ENCODE data around the gene CFAP57. TPM values are rescaled to one million over a fixed set of nuclear protein-coding genes. Genes with fewer than 3 reads are reported as not detected.
A peak's percentile ranks its signal among the peaks of the same experiment; 100 is the strongest.

CFAP57 gene
- total and polyA plus RNA-seq, 2 donors from 2014 or later: 0.34 to 2.3 TPM

DNA sequence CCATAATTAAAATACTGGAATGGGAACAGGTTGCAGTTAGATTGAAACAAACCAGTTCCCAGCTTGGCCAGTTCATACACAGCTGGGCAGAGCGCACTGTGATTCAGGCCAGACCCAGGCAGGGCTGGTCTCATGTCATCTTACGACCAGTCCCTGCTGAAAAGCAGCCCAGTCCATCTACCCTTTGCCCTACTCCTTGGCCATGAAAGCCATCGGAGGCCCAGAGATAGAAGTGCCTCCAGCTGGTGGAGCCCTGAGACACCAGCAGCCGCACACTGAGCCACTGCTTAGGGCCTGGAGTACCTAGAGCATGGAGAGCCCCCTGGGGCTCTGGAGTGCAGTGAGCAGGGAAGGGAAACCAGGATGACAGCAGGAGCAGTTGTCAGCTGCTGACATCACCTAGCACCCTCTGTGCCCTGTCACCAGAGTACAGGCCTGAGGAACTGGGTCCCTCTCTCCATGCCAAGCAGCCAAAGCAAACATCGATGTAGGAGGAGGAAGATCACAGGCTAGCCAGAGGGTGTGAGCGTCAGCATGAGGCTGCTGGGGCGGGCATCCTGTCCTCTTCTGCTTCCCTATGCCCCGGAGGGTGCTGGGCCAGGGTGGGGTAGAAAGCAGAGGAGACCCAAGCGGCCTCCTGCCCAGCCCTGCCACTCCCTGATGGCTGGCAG, 63.5 kb downstream of the CFAP57 start:
- Histone ChIP-seq H3K4me1 (ENCODE audit: control insufficient read depth in 2 of 3, insufficient read depth in 2 of 3, low read depth in 1 of 3, low read length in 3 of 3) (peaks cover 0 to 23% (median 17%) of the 10 kb centered on the region in 3 donors), H3K4me3 (ENCODE audit: low read length in 3 of 3) (no peak overlapping the region), H3K27me3 (ENCODE audit: control insufficient read depth, insufficient read depth, low read length) (no peaks in the 10 kb centered on the region), H3K27ac (ENCODE audit: low read depth in 2 of 2, low read length in 2 of 2) (no peak overlapping the region), H3K36me3 (ENCODE audit: control insufficient read depth in 2 of 3, insufficient read depth in 3 of 3, low read length in 3 of 3) (no peaks in the 10 kb centered on the region), H3K9ac (ENCODE audit: low read length in 3 of 3) (no peak overlapping the region), H3K9me3 (ENCODE audit: control insufficient read depth in 2 of 3, insufficient read depth in 1 of 3, low read length in 3 of 3) (no peaks in the 10 kb centered on the region)
- TF ChIP-seq, protein P1, sequence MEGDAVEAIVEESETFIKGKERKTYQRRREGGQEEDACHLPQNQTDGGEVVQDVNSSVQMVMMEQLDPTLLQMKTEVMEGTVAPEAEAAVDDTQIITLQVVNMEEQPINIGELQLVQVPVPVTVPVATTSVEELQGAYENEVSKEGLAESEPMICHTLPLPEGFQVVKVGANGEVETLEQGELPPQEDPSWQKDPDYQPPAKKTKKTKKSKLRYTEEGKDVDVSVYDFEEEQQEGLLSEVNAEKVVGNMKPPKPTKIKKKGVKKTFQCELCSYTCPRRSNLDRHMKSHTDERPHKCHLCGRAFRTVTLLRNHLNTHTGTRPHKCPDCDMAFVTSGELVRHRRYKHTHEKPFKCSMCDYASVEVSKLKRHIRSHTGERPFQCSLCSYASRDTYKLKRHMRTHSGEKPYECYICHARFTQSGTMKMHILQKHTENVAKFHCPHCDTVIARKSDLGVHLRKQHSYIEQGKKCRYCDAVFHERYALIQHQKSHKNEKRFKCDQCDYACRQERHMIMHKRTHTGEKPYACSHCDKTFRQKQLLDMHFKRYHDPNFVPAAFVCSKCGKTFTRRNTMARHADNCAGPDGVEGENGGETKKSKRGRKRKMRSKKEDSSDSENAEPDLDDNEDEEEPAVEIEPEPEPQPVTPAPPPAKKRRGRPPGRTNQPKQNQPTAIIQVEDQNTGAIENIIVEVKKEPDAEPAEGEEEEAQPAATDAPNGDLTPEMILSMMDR (IDR thresholded peaks at IDR 0.05; ENCODE audit: borderline replicate concordance, extremely low read depth, insufficient read depth): no peak
- DNase-seq (no peak), FAIRE-seq (no peak)
- intact Hi-C loops (cut with DNase I): no loop called here

DNA sequence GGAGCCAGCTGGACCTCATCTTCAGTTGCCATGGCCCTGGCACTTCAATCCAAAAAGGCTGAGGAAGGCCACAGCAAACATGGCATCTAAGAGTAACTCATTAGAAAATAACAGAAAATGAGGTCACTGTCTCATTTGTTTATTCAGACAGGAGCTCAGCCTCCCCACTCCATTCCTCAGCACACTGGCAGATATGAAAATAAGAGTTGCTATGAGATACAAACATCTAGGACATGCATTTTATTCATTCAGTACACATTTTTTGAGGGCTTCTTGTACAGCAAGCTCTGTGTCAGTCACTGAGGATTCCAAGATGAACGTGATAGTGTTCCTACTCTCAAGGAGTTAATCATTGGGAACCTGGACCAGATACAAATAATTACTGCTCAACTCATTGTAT, 65.0 kb downstream of the CFAP57 start:
- Histone ChIP-seq H3K9me3 (ENCODE audit: control insufficient read depth in 2 of 3, insufficient read depth in 1 of 3, low read length in 3 of 3) (no peaks in the 10 kb centered on the region), H3K4me1 (ENCODE audit: control insufficient read depth in 2 of 3, insufficient read depth in 2 of 3, low read depth in 1 of 3, low read length in 3 of 3) (peaks cover 0 to 27% (median 23%) of the 10 kb centered on the region in 3 donors), H3K27ac (ENCODE audit: low read depth in 2 of 2, low read length in 2 of 2) (no peak overlapping the region), H3K4me3 (ENCODE audit: low read length in 3 of 3) (no peak overlapping the region), H3K9ac (ENCODE audit: low read length in 3 of 3) (no peak overlapping the region), H3K27me3 (ENCODE audit: control insufficient read depth, insufficient read depth, low read length) (no peaks in the 10 kb centered on the region), H3K36me3 (ENCODE audit: control insufficient read depth in 2 of 3, insufficient read depth in 3 of 3, low read length in 3 of 3) (no peaks in the 10 kb centered on the region)
- intact Hi-C loops (cut with DNase I): no loop called here
- FAIRE-seq (no peak), DNase-seq (no peak)
- TF ChIP-seq, protein P1 (IDR thresholded peaks at IDR 0.05; ENCODE audit: borderline replicate concordance, extremely low read depth, insufficient read depth): no peak

DNA sequence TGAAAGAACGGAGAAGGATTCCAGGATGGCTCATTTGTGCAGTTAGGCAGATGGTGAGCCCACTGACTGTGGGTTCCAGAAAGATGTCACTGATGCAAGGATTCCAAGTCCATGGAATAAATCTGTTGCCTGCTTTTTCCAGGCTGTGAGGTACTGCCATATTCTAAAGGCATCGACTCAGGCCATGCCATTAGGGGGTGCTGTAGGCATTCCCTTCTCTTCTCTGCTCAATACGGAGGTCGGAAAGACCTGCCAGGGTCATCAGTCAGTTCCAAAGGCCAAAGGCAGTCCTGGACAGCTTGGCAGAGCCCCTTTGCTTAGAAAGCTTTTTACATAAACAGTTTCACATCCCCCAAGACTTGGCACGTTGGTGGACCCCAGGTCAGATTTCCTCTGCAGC, 66.0 kb downstream of the CFAP57 start:
- Histone ChIP-seq H3K4me1 (ENCODE audit: control insufficient read depth in 2 of 3, insufficient read depth in 2 of 3, low read depth in 1 of 3, low read length in 3 of 3) (peaks cover 0 to 24% (median 23%) of the 10 kb centered on the region in 3 donors), H3K9ac (ENCODE audit: low read length in 3 of 3) (peak overlapping the region in 1 of 3 donors; percentile 5), H3K27ac (ENCODE audit: low read depth in 2 of 2, low read length in 2 of 2) (no peak overlapping the region), H3K4me3 (ENCODE audit: low read length in 3 of 3) (no peak overlapping the region), H3K36me3 (ENCODE audit: control insufficient read depth in 2 of 3, insufficient read depth in 3 of 3, low read length in 3 of 3) (no peaks in the 10 kb centered on the region), H3K9me3 (ENCODE audit: control insufficient read depth in 2 of 3, insufficient read depth in 1 of 3, low read length in 3 of 3) (no peaks in the 10 kb centered on the region), H3K27me3 (ENCODE audit: control insufficient read depth, insufficient read depth, low read length) (no peaks in the 10 kb centered on the region)
- no peak for FAIRE-seq
- intact Hi-C loops (cut with DNase I): no loop called here
- TF ChIP-seq, protein P1 (IDR thresholded peaks at IDR 0.05; ENCODE audit: borderline replicate concordance, extremely low read depth, insufficient read depth): peak; percentile 88
- peak in 4 of 5 donors; percentile 68 to 83 (median 72) for DNase-seq
